Femur (tissue), 1 donor: ENCODE results near the gene PARP6.
A peak's percentile ranks its signal among the peaks of the same experiment; 100 is the strongest.

Experiments used
- DNase-seq: peaks from one replicate; pipeline ENCODE4 v3.0.0-alpha.2; 2017

The PARP6 gene

GRCh38 chr15:72230197-72231065 lies 41.9 kb downstream of the PARP6 start:
- peak; percentile 95 for DNase-seq

GRCh38 chr15:72229947-72230196 lies 42.5 kb downstream of the PARP6 start:
- no peak for DNase-seq

GRCh38 chr15:72229076-72229946 lies 43.0 kb downstream of the PARP6 start:
- DNase-seq = peak; percentile 44

GRCh38 chr15:72227720-72228119 lies 44.6 kb downstream of the PARP6 start:
- no peak for DNase-seq

GRCh38 chr15:72227192-72227586 lies 45.2 kb downstream of the PARP6 start:
- no peak for DNase-seq

- no peak for DNase-seq
These were observed 49.1 kb downstream of the PARP6 start for GRCh38 chr15:72223278-72223677.

GRCh38 chr15:72222393-72222792 lies 50.0 kb downstream of the PARP6 start:
- peak; percentile 49 for DNase-seq

- DNase-seq = no peak
These were observed 51.7 kb downstream of the PARP6 start for GRCh38 chr15:72220687-72221086.

GRCh38 chr15:72217216-72217615 lies 55.1 kb downstream of the PARP6 start:
- no peak for DNase-seq

- DNase-seq = no peak
These were observed 56.3 kb downstream of the PARP6 start for GRCh38 chr15:72216079-72216478.

- DNase-seq = no peak
These were observed 64.7 kb downstream of the PARP6 start for GRCh38 chr15:72207558-72208085.

GRCh38 chr15:72206677-72207000 lies 65.7 kb downstream of the PARP6 start:
- no peak for DNase-seq

GRCh38 chr15:72205896-72206676 lies 66.3 kb downstream of the PARP6 start:
- no peak for DNase-seq

- no peak for DNase-seq
These were observed 67.1 kb downstream of the PARP6 start for GRCh38 chr15:72205273-72205672.

GRCh38 chr15:72203507-72203837 lies 68.9 kb downstream of the PARP6 start:
- DNase-seq = peak; percentile 85

GRCh38 chr15:72202801-72203506 lies 69.4 kb downstream of the PARP6 start:
- DNase-seq = no peak

GRCh38 chr15:72202302-72202701 lies 70.1 kb downstream of the PARP6 start:
- DNase-seq = no peak

- DNase-seq = peak; percentile 48
These were observed 70.9 kb downstream of the PARP6 start for GRCh38 chr15:72201391-72201921.

- no peak for DNase-seq
These were observed 71.7 kb downstream of the PARP6 start for GRCh38 chr15:72200395-72201237.

GRCh38 chr15:72199721-72200212 lies 72.6 kb downstream of the PARP6 start:
- DNase-seq = peak; percentile 79

GRCh38 chr15:72199205-72199515 lies 73.2 kb downstream of the PARP6 start:
- no peak for DNase-seq
